Sigmoid colon (tissue), 4 donors: ENCODE results near the gene RTKN2.

Experiments
- EP300 ChIP-seq, 4 donors: sonication (generic); formaldehyde crosslinking; IDR thresholded peaks; one replicate each; pipeline ENCODE4 v1.6.1; 2017; ENCODE audit warnings: antibody characterized with exemption in 4 of 4
- POLR2A ChIP-seq, 2 donors: fragments of 450-650 bp; IDR thresholded peaks; one replicate each; pipeline ENCODE4 v1.6.1; 2016; ENCODE audit warnings: antibody characterized with exemption in 2 of 2, mild to moderate bottlenecking in 2 of 2, moderate library complexity in 2 of 2
- POLR2AphosphoS5 ChIP-seq, 4 donors: sonication (generic); formaldehyde crosslinking; IDR thresholded peaks; one replicate each; pipeline ENCODE4 v1.6.1; 2017; ENCODE audit warnings: antibody characterized with exemption in 4 of 4
- TF ChIP-seq, protein P1 (sequence below), 4 experiments: fragments of 450-650 bp in 3 of 4; fragments of 200-600 bp in 1 of 4; IDR thresholded peaks; one replicate each; pipeline ENCODE4 v1.5.1; 2016 to 2019; ENCODE audit warnings: antibody characterized with exemption in 4 of 4, mild to moderate bottlenecking in 3 of 4, moderate library complexity in 2 of 4

DNA sequence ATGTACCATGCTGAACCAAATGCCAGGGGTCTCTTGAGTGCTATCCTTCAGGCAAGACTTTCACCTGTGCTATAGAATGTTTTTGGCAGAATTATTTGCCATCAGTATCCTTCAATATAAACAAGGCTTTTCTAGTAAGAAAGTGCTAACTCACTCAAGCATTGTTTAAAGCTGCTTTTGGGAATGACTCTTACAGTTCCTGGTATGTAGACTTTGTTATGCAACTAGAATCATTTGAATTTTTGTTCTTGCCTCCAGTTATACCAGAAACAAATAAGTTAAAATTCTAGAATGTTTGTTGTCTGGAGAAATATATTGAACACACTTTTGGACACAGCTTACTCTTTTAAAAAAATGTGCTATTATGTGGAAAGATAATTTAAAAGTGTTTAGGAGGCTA, 39.5 kb upstream of the RTKN2 start:
- TF ChIP-seq, protein P1, sequence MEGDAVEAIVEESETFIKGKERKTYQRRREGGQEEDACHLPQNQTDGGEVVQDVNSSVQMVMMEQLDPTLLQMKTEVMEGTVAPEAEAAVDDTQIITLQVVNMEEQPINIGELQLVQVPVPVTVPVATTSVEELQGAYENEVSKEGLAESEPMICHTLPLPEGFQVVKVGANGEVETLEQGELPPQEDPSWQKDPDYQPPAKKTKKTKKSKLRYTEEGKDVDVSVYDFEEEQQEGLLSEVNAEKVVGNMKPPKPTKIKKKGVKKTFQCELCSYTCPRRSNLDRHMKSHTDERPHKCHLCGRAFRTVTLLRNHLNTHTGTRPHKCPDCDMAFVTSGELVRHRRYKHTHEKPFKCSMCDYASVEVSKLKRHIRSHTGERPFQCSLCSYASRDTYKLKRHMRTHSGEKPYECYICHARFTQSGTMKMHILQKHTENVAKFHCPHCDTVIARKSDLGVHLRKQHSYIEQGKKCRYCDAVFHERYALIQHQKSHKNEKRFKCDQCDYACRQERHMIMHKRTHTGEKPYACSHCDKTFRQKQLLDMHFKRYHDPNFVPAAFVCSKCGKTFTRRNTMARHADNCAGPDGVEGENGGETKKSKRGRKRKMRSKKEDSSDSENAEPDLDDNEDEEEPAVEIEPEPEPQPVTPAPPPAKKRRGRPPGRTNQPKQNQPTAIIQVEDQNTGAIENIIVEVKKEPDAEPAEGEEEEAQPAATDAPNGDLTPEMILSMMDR (IDR thresholded peaks at IDR 0.05) = no peak
- TF ChIP-seq POLR2AphosphoS5 (IDR thresholded peaks at IDR 0.05) (no peak), EP300 (IDR thresholded peaks at IDR 0.05) (no peak), POLR2A (IDR thresholded peaks at IDR 0.05) (no peak)
